GM18520 (cell line): ENCODE data around the gene PDK2.

ENCODE experiments used
- ATAC-seq: cut with Tn5 transposase; IDR thresholded peaks from one replicate; pipeline ENCODE4 v1.9.1; 2021; ENCODE audit not compliant: unreplicated experiment

The PDK2 gene

GRCh38 chr17:50094753-50095619 lies at the start of gene PDK2:
Gene PDK2, plus strand, starts transcription at chr17:50095351. Its CDS starts 85 bp downstream, at chr17:50095436.
- ATAC-seq = peak; percentile 93

GRCh38 chr17:50046179-50046578 lies 49.0 kb upstream of the PDK2 start:
- no peak for ATAC-seq

- ATAC-seq = no peak
These were observed 48.5 kb upstream of the PDK2 start for GRCh38 chr17:50046667-50047066.

GRCh38 chr17:50047083-50047482 lies 48.1 kb upstream of the PDK2 start:
- no peak for ATAC-seq

- ATAC-seq = no peak
These were observed 47.5 kb upstream of the PDK2 start for GRCh38 chr17:50047488-50048126.

DNA sequence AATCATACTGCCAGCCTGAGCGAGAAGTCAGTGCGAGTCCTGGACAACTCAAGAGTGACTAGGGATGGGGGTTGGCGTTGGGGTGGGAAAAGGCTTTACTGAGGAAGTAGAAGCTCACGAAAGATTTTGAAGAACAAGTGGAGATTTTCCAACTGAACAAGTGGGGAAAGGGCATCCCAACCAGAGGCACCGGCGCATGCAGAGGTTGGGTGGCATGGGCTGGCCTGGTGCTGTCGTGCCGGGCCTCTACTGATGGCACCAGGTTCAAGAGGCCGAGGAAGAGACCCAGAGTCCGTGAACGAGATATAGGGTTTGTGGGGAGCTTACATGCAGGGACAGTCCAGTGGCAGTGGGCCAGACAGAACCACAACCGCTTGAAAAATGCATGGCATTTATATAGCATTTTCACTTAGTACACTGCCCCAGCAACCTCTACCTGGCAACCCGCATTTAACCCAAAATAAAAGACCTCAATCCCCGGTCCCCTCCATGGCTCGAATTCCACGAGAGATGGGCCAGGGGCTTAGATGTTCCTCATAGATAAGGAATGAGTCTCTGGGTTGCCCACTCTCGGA lies 46.9 kb upstream of the PDK2 start:
- ATAC-seq = no peak

GRCh38 chr17:50048988-50049387 lies 46.2 kb upstream of the PDK2 start:
- no peak for ATAC-seq

- ATAC-seq = no peak
These were observed 45.5 kb upstream of the PDK2 start for GRCh38 chr17:50049636-50050035.

GRCh38 chr17:50050431-50051032 lies 44.6 kb upstream of the PDK2 start:
- no peak for ATAC-seq

GRCh38 chr17:50051082-50051576 lies 44.0 kb upstream of the PDK2 start:
- no peak for ATAC-seq

DNA sequence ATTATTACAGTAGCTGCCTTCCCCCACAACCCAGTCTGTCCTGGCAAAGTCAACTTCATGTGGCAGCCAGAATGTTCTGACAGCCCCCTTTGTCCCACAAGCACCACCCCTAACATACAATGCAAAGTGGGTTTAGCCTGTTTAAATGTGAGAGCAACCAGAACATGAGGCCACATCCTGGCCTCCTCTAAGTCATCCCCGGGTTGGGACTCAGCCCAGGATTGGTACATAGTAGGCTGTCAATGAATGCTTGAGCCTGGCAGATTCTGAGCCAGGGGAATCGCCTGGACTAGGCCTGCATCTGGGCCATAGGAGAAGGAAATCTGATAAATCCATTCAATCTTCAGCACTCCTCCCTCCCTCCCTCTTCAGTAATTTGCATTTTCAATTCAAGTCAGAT lies 43.5 kb upstream of the PDK2 start:
- no peak for ATAC-seq

GRCh38 chr17:50052241-50052796 lies 42.8 kb upstream of the PDK2 start:
- ATAC-seq = no peak

- no peak for ATAC-seq
These were observed 42.1 kb upstream of the PDK2 start for GRCh38 chr17:50052822-50053653.

GRCh38 chr17:50053654-50053960 lies 41.5 kb upstream of the PDK2 start:
- no peak for ATAC-seq

DNA sequence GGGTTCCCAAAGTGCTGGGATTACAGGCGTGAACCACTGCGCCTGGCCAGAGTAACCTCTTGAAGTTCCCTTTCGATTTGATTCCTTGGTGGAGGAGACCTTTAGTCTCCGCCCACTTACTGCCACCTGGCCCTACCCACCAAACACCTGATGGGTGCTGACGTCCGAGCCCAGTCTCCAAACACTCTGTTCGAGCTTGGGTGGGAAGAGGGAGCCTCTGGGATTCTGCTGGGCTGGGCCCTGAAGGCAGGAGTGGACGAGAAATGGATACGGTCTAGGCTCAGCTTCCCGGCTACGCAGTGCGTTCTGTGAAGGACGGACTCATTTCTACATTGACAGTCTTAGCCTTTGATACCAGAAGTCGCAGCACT lies 40.1 kb upstream of the PDK2 start:
- ATAC-seq = no peak

DNA sequence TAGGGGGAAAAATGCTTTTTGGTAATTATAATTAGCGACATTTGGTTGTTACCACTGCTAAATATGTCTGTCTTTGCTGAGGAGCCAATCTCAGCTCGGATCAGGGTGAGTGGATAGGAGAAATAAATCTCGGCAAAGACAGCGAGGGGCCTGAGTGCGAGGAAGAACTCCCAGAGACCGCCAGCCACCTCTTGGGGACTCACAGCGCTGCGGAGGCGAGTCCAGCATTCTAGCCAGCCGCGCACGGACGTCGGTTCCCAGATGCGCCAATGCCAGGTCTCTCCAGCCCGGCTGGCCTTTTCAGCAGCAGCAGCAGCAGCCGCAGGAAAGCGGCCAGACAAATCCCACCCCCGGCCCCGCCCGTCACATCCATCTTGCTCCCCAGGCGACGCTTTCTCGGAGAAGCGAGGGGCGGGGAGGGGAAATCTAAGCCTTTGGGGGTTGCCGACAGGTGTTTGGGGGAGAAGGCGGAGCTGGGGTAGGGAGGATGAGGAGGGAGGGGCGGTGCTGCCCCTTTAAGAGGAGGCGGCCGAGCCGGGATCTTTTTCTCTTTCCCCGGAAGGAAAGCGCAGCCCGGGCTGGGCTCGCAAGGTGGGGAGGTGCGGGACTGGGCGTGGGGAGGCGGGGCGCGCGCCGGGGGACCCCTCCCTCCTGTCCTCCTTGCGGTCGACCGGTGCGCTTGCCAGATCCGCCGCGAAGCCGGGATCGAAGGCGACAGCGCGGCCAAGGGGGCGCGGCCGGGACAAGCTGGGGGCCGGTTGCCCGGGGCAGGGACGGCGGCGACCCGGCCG lies 39.5 kb upstream of the PDK2 start, which contains the start of gene ITGA3:
Gene ITGA3 (plus strand): TSS at position 685 of the 791 bp plus-strand sequence. CDS start 330 bp downstream, outside the sequence.
- ATAC-seq = no peak

- no peak for ATAC-seq
These were observed 38.8 kb upstream of the PDK2 start for GRCh38 chr17:50056217-50056960.

GRCh38 chr17:50056961-50057330 lies 38.2 kb upstream of the PDK2 start:
- no peak for ATAC-seq

DNA sequence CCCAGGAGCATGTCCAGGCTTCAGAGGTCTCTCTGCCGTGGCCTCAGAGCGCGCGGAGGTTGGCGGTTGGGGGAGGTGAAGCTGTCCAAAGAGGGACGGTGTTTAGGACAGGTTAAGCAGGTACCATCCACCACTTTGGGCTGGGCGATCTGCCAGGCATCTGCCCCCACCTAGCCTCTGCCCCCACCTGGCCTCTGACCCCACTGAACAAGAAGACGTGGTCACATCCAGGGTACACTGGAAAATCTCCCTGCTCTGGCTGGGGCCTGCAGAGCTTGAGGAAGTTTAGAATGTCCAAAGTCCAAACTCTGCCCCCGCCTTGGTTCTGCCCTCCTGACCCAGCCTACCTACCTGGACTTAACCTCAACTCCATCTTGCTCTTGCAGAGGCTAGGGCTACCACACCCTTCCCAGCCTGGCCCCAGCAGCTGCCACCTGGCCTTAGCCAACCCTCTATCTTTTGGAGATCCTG lies 37.6 kb upstream of the PDK2 start:
- ATAC-seq = no peak
